Endothelial cell (in vitro differentiated cells): ENCODE data around the gene KATNB1. TPM values are rescaled to one million over a fixed set of nuclear protein-coding genes. Genes with fewer than 3 reads are reported as not detected.

Source experiments
- DNase-seq: peaks from one replicate; pipeline ENCODE4 v3.0.0; 2021; ENCODE audit warnings: low spot score
- H3K27ac Mint-ChIP-seq: one replicate; pipeline ENCODE4 v1.8.0; 2021; ENCODE audit warnings: mixed read lengths, inconsistent platforms; ENCODE audit not compliant: unreplicated experiment
- H3K27me3 Mint-ChIP-seq: one replicate; pipeline ENCODE4 v1.8.0; 2021; ENCODE audit warnings: mild to moderate bottlenecking, moderate library complexity, mixed read lengths, inconsistent platforms; ENCODE audit not compliant: unreplicated experiment
- H3K36me3 Mint-ChIP-seq: one replicate; pipeline ENCODE4 v1.8.0; 2021; ENCODE audit warnings: mild to moderate bottlenecking, low read depth, mixed read lengths, inconsistent platforms; ENCODE audit not compliant: unreplicated experiment
- H3K4me1 Mint-ChIP-seq: one replicate; pipeline ENCODE4 v1.8.0; 2021; ENCODE audit warnings: mild to moderate bottlenecking, mixed read lengths, inconsistent platforms; ENCODE audit not compliant: unreplicated experiment
- H3K4me3 Mint-ChIP-seq: one replicate; pipeline ENCODE4 v1.8.0; 2021; ENCODE audit warnings: mild to moderate bottlenecking, mixed read lengths, inconsistent platforms; ENCODE audit not compliant: unreplicated experiment
- H3K9me3 Mint-ChIP-seq: one replicate; pipeline ENCODE4 v1.8.0; 2021; ENCODE audit warnings: mixed read lengths, inconsistent platforms; ENCODE audit not compliant: unreplicated experiment
- total RNA-seq: library from RNA; stranded (reverse); fragmentation: NEBNext Ultra II Directional; extraction: Animal tissue kit (Norgen Biotek cat#: 25700); gene quantifications from one replicate; pipeline ENCODE4 v1.2.1, GENCODE V29; 2021; ENCODE audit not compliant: unreplicated experiment
- TF ChIP-seq, protein P1 (sequence below): fragments of 200-600 bp; sonication (generic); IDR thresholded peaks from one replicate; pipeline ENCODE4 v1.5.0; 2021; ENCODE audit warnings: antibody characterized with exemption; ENCODE audit not compliant: unreplicated experiment

Gene KATNB1
- total RNA-seq, 1 donor from 2014 or later: 29.2 TPM

DNA sequence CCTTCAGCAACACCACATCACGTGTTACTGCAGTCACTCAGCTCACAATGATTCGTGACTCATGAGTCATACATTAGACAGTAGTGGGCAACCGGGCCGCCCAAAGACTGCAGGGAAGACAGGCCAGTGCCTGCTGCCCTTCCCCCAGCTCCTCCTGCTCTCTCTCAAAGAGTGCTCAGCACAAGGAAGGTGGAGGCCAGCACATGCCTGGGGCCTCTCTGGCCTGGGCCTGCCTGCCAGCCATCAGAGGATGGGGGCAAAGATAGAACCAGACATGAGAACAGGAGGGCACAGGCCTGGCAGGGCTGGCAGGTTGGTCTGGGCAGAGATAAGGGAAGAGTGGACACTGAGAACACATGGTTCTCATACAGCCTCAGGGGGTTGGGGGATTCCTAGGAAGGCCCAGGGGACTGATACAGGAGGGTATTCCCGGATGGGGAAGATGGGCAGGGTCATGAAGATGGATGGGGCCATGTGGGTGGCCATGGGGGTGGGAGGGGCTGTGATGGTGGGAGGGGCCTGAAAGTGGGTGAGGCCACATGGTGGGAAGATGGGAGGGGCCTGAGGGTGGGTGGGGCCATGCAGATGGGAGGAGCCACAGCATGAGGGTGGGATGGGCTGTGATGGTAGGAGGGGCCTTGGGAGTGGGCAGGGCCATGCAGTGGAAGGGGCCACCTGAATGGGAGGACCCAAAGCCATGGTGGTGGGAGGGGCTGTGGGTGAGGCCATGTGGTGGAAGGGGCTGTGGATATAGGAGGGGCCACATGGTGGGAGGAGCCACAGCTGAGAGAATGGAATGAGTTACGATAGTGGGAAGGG, 29.0 kb downstream of the KATNB1 start:
- TF ChIP-seq, protein P1, sequence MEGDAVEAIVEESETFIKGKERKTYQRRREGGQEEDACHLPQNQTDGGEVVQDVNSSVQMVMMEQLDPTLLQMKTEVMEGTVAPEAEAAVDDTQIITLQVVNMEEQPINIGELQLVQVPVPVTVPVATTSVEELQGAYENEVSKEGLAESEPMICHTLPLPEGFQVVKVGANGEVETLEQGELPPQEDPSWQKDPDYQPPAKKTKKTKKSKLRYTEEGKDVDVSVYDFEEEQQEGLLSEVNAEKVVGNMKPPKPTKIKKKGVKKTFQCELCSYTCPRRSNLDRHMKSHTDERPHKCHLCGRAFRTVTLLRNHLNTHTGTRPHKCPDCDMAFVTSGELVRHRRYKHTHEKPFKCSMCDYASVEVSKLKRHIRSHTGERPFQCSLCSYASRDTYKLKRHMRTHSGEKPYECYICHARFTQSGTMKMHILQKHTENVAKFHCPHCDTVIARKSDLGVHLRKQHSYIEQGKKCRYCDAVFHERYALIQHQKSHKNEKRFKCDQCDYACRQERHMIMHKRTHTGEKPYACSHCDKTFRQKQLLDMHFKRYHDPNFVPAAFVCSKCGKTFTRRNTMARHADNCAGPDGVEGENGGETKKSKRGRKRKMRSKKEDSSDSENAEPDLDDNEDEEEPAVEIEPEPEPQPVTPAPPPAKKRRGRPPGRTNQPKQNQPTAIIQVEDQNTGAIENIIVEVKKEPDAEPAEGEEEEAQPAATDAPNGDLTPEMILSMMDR: no peak
- DNase-seq: peak; percentile 28
- peaks cover 13% of the 10 kb centered on the region for H3K27me3 Mint-ChIP-seq
- H3K4me1 Mint-ChIP-seq: no peaks in the 10 kb centered on the region
- no peak overlapping the region for H3K4me3 Mint-ChIP-seq
- H3K27ac Mint-ChIP-seq: no peak overlapping the region
- H3K9me3 Mint-ChIP-seq: no peaks in the 10 kb centered on the region
- peaks cover 19% of the 10 kb centered on the region for H3K36me3 Mint-ChIP-seq

DNA sequence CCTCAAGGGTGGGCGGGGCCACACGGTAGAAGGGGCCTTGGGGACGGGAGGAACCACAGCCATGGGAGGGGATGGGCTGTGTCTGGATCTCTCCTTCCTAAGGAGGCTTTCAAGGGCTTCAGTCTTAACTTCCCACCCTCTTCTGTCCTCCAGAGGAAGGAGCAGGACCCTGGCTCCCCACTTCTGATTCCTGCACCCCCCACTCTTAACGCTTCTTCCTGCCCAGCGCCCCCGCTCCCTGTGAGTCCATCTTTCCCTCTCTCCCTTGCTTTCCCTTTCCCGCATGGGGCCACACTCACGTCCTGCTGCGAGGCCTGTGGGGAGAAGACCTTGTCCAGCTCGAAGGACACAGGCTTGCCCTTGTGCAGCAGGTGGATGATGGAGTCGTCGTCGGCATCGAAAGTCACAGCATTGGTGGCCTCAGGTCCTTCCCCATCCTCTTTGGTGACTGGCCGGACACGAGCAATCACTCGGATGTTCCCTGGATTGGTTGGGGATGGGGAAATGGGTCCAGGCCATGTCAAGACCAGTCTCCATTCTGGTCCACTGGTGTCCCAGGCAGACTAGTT, 29.7 kb downstream of the KATNB1 start:
- peaks cover 14% of the 10 kb centered on the region for H3K36me3 Mint-ChIP-seq
- TF ChIP-seq, protein P1: no peak

DNA sequence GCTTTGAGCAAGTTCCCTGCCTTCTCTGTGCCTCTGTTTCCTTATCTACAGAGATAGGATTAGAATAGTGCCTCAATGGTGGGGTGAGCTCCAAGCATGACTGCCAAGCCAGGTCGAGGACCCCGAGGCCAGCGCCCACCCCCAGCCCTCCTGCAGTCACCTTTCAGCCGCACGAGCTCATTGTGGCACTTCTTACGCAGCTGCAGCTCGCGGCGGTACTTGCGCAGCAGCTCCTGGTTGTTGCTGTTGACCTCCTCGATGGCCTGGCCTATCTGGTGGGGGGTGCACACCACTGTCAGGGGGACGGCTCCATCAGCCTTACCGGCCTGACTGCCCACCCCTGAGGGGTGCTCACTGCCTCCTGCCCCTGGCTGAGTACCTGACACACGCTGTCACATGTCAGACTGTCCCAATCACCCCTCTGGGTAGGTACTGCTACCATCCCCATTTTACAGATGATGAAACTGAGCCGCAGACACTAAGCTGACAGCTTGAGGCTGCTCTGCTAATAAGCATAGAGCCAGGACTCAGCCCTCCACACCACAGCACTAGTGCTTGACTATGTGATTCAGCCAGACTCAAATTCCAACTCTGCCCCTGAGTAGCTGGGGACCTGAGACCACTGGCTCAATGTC, 31.3 kb downstream of the KATNB1 start:
- peaks cover 10% of the 10 kb centered on the region for H3K27me3 Mint-ChIP-seq
- no peak overlapping the region for H3K27ac Mint-ChIP-seq
- no peak for DNase-seq
- H3K36me3 Mint-ChIP-seq: peaks cover 14% of the 10 kb centered on the region
- H3K4me3 Mint-ChIP-seq: no peak overlapping the region
- no peaks in the 10 kb centered on the region for H3K9me3 Mint-ChIP-seq
- H3K4me1 Mint-ChIP-seq: no peaks in the 10 kb centered on the region
- TF ChIP-seq, protein P1: no peak

More for the DNA sequence above, 29.7 kb downstream of the KATNB1 start:
- H3K4me1 Mint-ChIP-seq: no peaks in the 10 kb centered on the region
- no peak for DNase-seq
- H3K27ac Mint-ChIP-seq: no peak overlapping the region
- H3K4me3 Mint-ChIP-seq: no peak overlapping the region
- no peaks in the 10 kb centered on the region for H3K9me3 Mint-ChIP-seq
- peaks cover 10% of the 10 kb centered on the region for H3K27me3 Mint-ChIP-seq

DNA sequence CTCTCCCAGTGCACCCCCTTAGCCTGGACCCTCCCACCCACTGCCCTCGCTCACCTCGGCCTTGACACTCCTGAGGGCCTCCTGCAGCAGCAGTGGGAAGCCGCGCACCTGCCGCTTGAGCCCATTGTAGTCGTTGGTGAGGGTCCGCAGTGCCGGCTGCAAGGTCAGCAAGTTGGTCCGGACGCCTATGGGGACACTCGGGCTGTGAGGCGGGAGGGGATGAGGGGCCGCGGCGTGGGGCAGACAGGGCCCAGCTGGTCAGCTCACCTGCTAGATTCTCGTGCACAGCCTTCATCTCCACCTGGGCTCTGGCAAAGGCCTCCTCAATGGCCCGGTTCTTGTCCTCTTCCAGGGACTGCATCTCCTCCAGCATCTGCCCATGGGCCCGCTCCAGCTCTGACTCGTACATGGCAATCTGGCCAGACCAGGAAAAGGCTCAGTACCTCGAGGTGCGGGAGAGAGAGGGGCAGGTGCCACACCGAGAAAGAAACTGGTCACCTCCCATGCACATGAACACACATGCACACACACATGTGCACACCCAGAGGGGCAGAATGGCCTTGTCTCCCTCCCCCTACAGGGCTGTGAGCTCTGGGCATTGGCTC, 34.1 kb downstream of the KATNB1 start:
- peaks cover 14% of the 10 kb centered on the region for H3K36me3 Mint-ChIP-seq
- peaks cover 8% of the 10 kb centered on the region for H3K27me3 Mint-ChIP-seq
- no peak overlapping the region for H3K27ac Mint-ChIP-seq
- H3K9me3 Mint-ChIP-seq: no peaks in the 10 kb centered on the region
- no peak overlapping the region for H3K4me3 Mint-ChIP-seq
- DNase-seq: no peak
- TF ChIP-seq, protein P1: no peak
- no peaks in the 10 kb centered on the region for H3K4me1 Mint-ChIP-seq
